Measurements from ENCODE around the gene SSH2.
"Not testable (repeated sequence)": the region's sequence is repeated elsewhere in the genome, so short reads cannot be mapped to it uniquely, and the experiment has no call there.

SSH2 gene

DNA sequence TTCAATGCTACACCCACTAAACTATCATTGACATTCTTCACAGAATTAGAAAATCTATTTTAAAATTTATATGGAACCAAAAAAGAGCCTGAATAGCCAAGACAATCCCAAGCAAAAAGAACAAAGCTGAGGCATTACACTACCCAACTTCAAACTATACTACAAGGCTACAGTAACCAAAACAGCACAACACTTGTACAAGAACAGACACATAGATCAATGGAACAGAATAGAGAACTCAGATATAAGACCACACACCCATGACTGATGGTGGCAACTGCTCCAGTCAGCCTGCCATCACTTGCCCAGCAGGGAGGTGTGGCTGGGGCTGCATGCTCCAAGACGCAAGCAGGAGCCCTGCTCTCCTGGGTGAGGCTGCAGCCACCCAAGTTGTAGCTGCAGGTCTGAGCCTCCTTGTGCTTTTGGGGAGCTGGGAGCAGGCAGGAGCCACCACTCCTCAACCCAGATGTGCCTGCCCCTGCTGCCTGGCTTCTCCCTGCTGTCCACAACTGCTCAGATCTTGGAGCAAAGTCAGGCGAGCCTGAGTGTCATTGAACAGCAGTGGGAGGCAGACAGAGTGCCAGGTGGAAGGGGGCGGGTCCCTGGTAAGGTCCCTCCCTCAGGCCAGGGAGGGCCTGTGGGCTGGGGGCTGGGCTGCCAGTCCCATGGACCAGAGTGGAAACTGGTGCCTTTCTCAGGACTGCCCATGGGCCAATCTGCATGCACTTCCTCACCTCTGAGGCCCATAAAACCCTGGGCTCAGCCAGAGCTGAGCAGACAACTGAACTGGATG lies 24.7 kb downstream of the SSH2 start:
- no peak overlapping the region for H3K27ac ChIP-seq (ENCODE audit: low read depth, low read length)

DNA sequence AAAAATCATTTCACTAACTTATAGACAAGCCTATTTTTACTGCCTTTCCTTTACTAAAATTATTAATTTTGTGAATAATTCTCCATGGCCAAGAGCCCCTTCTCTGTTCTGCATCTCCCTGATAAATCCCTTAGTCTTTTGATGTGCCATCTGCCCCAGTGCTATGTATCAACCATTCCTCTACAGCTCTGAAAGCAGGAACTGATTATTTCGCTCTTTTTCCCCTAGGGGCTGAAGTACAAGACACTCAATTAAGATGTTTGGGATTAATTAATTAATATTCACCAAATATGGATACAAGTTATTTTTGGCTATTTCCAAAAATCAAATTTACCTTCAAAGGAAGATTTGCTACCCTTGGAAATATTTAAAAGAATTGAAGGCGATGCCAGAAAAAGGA lies 26.6 kb downstream of the SSH2 start:
- no peak overlapping the region for H3K27ac ChIP-seq (ENCODE audit: low read depth, low read length)
- H2AFZ ChIP-seq (ENCODE audit: low read length, unreplicated experiment), result no peak overlapping the region
- H3K4me1 ChIP-seq (ENCODE audit: control insufficient read depth, insufficient read depth, low read length, unreplicated experiment), result no peaks in the 10 kb centered on the region
- H3K79me2 ChIP-seq (ENCODE audit: control insufficient read depth, insufficient read depth, low read length, unreplicated experiment), result peaks cover 28% of the 10 kb centered on the region
- no peaks in the 10 kb centered on the region for H3K36me3 ChIP-seq (ENCODE audit: insufficient read depth, low read length)
- no peak overlapping the region for H3K4me3 ChIP-seq (ENCODE audit: low read depth, low read length)
- no peaks in the 10 kb centered on the region for H3K27me3 ChIP-seq (ENCODE audit: insufficient read depth, low read length)

More for the DNA sequence above, 24.7 kb downstream of the SSH2 start:
- Histone ChIP-seq H3K36me3 (ENCODE audit: insufficient read depth, low read length) (no peaks in the 10 kb centered on the region), H2AFZ (ENCODE audit: low read length, unreplicated experiment) (no peak overlapping the region), H3K4me3 (ENCODE audit: low read depth, low read length) (no peak overlapping the region), H3K27me3 (ENCODE audit: insufficient read depth, low read length) (no peaks in the 10 kb centered on the region), H3K4me1 (ENCODE audit: control insufficient read depth, insufficient read depth, low read length, unreplicated experiment) (no peaks in the 10 kb centered on the region), H3K79me2 (ENCODE audit: control insufficient read depth, insufficient read depth, low read length, unreplicated experiment) (peaks cover 33% of the 10 kb centered on the region)

DNA sequence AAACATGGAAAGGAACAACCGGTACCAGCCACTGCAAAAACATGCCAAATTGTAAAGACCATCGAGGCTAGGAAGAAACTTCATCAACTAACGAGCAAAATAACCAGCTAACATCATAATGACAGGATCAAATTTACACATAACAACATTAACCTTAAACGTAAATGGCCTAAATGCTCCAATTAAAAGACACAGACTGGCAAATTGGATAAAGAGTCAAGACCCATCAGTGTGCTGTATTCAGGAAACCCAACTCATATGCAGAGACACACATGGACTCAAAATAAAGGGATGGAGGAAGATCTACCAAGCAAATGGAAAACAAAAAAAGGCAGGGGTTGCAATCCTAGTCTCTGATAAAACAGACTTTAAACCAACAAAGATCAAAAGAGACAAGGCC lies 32.9 kb downstream of the SSH2 start:
- peaks cover 12% of the 10 kb centered on the region for H3K79me2 ChIP-seq (ENCODE audit: control insufficient read depth, insufficient read depth, low read length, unreplicated experiment)
- not testable (repeated sequence) for H3K27me3 ChIP-seq (ENCODE audit: insufficient read depth, low read length); H3K27ac ChIP-seq (ENCODE audit: low read depth, low read length); H3K4me3 ChIP-seq (ENCODE audit: low read depth, low read length); H2AFZ ChIP-seq (ENCODE audit: low read length, unreplicated experiment); H3K4me1 ChIP-seq (ENCODE audit: control insufficient read depth, insufficient read depth, low read length, unreplicated experiment); H3K36me3 ChIP-seq (ENCODE audit: insufficient read depth, low read length)

DNA sequence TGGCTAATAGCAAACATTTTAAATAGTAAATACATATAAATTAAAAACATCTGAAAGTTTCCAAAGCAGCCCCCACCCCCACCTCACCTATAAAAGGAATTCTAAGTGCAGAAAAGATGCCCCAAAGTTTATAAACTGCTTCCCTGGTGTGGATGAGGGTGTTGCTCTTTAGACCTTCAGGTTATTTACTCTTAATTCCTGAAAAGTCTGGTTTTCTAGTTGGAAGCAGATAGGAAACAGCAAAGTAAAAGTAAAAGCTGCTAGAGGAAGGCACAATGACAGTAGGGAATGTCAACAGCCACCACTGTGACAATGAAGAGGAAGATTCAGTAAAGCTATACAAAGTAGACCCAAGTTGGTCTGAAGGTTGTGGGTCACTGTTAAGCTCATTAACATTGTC lies 37.8 kb downstream of the SSH2 start:
- peaks cover 11% of the 10 kb centered on the region for H3K79me2 ChIP-seq (ENCODE audit: control insufficient read depth, insufficient read depth, low read length, unreplicated experiment)

DNA sequence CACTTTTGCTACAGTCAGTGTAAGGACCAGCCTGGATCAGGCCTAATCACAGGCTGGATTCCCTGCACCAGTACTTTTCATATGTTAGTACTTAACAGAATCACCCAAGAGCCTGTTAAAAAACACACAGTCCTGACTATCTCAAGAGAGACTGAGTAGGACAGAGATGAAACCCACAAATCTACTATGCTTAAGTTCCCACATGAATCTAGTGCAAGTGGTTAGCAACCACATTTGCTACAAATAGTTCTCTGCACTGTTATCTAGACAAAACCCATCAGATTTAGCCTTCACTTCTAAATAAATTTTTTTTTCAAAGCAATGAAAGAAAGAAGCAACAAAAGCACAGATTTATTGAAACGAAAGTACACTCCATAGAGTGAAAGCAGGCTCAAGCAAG lies 38.9 kb downstream of the SSH2 start:
- Histone ChIP-seq H3K4me1 (ENCODE audit: control insufficient read depth, insufficient read depth, low read length, unreplicated experiment) (no peaks in the 10 kb centered on the region), H2AFZ (ENCODE audit: low read length, unreplicated experiment) (no peak overlapping the region), H3K4me3 (ENCODE audit: low read depth, low read length) (no peak overlapping the region), H3K79me2 (ENCODE audit: control insufficient read depth, insufficient read depth, low read length, unreplicated experiment) (peaks cover 14% of the 10 kb centered on the region), H3K36me3 (ENCODE audit: insufficient read depth, low read length) (peaks cover 4% of the 10 kb centered on the region; the same call in 1 of the 2 replicates), H3K27me3 (ENCODE audit: insufficient read depth, low read length) (no peaks in the 10 kb centered on the region), H3K27ac (ENCODE audit: low read depth, low read length) (no peak overlapping the region)

More for the DNA sequence above, 37.8 kb downstream of the SSH2 start:
- H2AFZ ChIP-seq (ENCODE audit: low read length, unreplicated experiment), result no peak overlapping the region
- H3K36me3 ChIP-seq (ENCODE audit: insufficient read depth, low read length), result peaks cover 4% of the 10 kb centered on the region; the same call in 1 of the 2 replicates
- H3K4me3 ChIP-seq (ENCODE audit: low read depth, low read length), result no peak overlapping the region
- H3K4me1 ChIP-seq (ENCODE audit: control insufficient read depth, insufficient read depth, low read length, unreplicated experiment), result no peaks in the 10 kb centered on the region
- no peaks in the 10 kb centered on the region for H3K27me3 ChIP-seq (ENCODE audit: insufficient read depth, low read length)
- H3K27ac ChIP-seq (ENCODE audit: low read depth, low read length), result no peak overlapping the region

DNA sequence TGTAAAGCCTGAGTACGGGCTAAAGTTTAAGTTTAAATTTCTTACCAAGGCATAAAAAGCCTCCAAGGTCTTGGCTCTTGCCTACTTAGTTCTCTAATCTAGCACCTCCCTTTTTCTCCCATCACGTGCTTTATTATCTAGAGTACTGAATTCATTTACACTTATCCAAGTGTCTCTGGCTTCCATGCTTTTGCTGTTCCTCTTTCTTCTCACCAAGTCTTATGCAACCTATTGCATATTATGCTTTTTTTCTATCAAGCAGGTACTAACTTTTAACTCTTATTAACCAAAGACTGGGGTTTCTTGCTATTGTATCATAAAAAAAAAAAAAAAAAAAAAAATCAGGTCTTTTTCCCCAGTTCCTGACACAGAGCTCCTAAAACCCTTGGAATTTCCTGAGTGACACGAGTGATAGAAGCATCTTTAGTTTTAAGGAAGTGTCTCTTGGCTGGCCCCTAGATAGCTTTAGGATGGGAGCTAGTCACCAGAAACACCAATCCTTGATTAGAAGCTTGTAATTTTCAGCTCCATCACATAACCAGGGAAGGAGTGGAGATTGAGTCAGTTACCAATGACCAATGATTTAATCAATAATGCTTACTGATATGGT lies 44.9 kb downstream of the SSH2 start:
- Histone ChIP-seq H3K79me2 (ENCODE audit: control insufficient read depth, insufficient read depth, low read length, unreplicated experiment) (peaks cover 13% of the 10 kb centered on the region), H2AFZ (ENCODE audit: low read length, unreplicated experiment) (no peak overlapping the region), H3K27ac (ENCODE audit: low read depth, low read length) (no peak overlapping the region), H3K4me3 (ENCODE audit: low read depth, low read length) (no peak overlapping the region), H3K36me3 (ENCODE audit: insufficient read depth, low read length) (peaks cover under 1% of the 10 kb centered on the region; the same call in 1 of the 2 replicates), H3K27me3 (ENCODE audit: insufficient read depth, low read length) (no peaks in the 10 kb centered on the region), H3K4me1 (ENCODE audit: control insufficient read depth, insufficient read depth, low read length, unreplicated experiment) (peaks cover 14% of the 10 kb centered on the region)

DNA sequence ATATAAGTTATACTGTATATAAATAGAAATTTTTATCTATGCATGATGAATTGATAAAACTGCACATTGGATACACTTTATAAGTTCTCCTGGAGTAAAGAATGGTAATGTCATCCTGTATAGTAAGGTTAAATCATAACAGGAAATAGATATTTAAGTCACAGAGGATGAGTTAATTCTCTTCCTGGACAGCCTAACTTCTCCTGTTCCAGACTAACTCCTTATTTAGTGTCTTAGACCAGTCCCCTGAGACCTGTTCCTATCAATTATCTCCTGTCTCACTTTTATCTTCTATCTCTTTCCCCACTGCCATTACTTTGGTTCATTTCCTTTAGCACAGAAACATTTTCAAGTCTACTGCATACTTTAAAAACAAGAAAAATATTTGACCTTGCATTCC lies 46.5 kb downstream of the SSH2 start:
- Histone ChIP-seq H2AFZ (ENCODE audit: low read length, unreplicated experiment) (no peak overlapping the region), H3K79me2 (ENCODE audit: control insufficient read depth, insufficient read depth, low read length, unreplicated experiment) (peaks cover 21% of the 10 kb centered on the region), H3K36me3 (ENCODE audit: insufficient read depth, low read length) (no peaks in the 10 kb centered on the region), H3K27me3 (ENCODE audit: insufficient read depth, low read length) (no peaks in the 10 kb centered on the region), H3K4me1 (ENCODE audit: control insufficient read depth, insufficient read depth, low read length, unreplicated experiment) (peaks cover 14% of the 10 kb centered on the region), H3K27ac (ENCODE audit: low read depth, low read length) (no peak overlapping the region), H3K4me3 (ENCODE audit: low read depth, low read length) (no peak overlapping the region)

DNA sequence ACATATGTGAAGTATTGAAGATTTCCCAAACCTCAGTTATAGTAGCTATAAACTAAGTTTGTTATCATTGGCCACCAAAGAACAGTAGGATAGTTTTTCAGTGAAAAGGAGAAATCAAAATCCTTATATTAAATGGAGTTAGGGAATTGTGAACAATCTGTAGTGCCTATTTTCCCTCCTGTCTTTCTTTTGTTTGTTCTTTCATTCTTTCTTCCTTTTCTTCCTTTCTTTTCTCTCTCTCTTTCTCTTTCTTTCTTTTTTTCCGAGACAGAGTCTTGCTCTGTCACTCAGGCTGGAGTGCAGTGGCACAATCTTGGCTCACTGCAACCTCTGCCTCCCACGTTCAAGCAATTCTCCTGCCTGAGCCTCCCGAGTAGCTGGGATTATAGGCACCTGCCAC lies 48.8 kb downstream of the SSH2 start:
- Histone ChIP-seq H3K4me1 (ENCODE audit: control insufficient read depth, insufficient read depth, low read length, unreplicated experiment) (peaks cover 14% of the 10 kb centered on the region), H3K36me3 (ENCODE audit: insufficient read depth, low read length) (no peaks in the 10 kb centered on the region), H3K27me3 (ENCODE audit: insufficient read depth, low read length) (no peaks in the 10 kb centered on the region), H3K4me3 (ENCODE audit: low read depth, low read length) (no peak overlapping the region), H3K27ac (ENCODE audit: low read depth, low read length) (no peak overlapping the region), H3K79me2 (ENCODE audit: control insufficient read depth, insufficient read depth, low read length, unreplicated experiment) (peaks cover 18% of the 10 kb centered on the region), H2AFZ (ENCODE audit: low read length, unreplicated experiment) (no peak overlapping the region)

DNA sequence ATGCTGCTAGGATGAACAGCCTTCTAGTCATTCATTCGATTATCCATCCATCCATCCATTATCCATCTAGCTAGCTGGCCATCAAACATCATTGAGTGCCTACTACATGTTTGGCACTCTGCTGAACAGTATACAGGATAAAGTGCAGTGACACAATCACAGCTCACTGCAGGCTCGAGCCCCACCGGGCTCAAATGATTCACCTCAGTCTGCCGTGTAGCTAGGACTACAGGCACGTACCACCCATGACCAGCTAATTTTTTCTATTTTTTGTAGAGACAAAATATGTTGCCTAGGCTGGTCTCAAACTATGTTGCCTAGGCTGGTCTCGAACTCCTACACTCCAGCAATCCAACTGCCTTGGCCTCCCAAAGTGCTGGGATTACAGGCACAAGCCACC lies 50.0 kb downstream of the SSH2 start:
- H3K27me3 ChIP-seq (ENCODE audit: insufficient read depth, low read length), result no peaks in the 10 kb centered on the region
- H3K27ac ChIP-seq (ENCODE audit: low read depth, low read length), result no peak overlapping the region
- peaks cover 14% of the 10 kb centered on the region for H3K4me1 ChIP-seq (ENCODE audit: control insufficient read depth, insufficient read depth, low read length, unreplicated experiment)
- no peak overlapping the region for H2AFZ ChIP-seq (ENCODE audit: low read length, unreplicated experiment)
- no peaks in the 10 kb centered on the region for H3K36me3 ChIP-seq (ENCODE audit: insufficient read depth, low read length)
- no peak overlapping the region for H3K4me3 ChIP-seq (ENCODE audit: low read depth, low read length)
- peaks cover 21% of the 10 kb centered on the region for H3K79me2 ChIP-seq (ENCODE audit: control insufficient read depth, insufficient read depth, low read length, unreplicated experiment)

DNA sequence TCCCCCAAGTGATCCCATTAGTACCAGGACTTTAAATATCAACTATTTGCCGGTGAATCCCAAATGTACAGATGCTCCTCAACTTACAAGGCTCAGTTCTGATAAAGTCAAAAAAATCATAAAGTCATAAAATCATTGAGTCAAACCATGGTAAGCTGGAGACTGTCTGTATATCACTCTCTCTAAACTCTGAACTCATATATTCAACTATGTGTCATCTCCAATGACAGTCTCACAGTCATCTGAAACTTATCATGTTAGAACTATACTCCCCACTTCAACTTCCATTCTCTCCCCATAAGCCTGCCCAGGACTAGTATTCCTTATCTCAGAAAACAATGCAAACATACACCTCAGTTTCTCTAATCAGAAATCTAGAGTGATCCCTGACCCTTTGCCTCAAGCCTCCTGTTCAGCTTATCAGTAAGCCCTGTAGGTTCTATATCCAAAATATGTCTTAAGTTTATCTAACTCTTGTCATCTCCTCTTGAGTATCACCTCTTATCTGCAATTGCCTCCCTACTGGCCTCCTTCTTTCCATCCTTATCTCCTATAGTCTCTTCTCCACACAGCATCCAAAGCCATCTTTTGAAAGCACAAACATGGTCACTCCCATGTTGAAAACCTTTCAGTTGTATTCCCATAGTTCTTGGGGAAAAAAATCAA lies 55.0 kb downstream of the SSH2 start:
- Histone ChIP-seq H3K4me3 (ENCODE audit: low read depth, low read length) (no peak overlapping the region), H3K27me3 (ENCODE audit: insufficient read depth, low read length) (no peaks in the 10 kb centered on the region), H3K79me2 (ENCODE audit: control insufficient read depth, insufficient read depth, low read length, unreplicated experiment) (peaks cover 23% of the 10 kb centered on the region), H3K36me3 (ENCODE audit: insufficient read depth, low read length) (no peaks in the 10 kb centered on the region), H3K4me1 (ENCODE audit: control insufficient read depth, insufficient read depth, low read length, unreplicated experiment) (no peaks in the 10 kb centered on the region), H2AFZ (ENCODE audit: low read length, unreplicated experiment) (no peak overlapping the region), H3K27ac (ENCODE audit: low read depth, low read length) (no peak overlapping the region)

Data from ACC112 (cell line).